ENCODE data around the gene ANKRD12.
"Not testable (repeated sequence)": the region's sequence is repeated elsewhere in the genome, so short reads cannot be mapped to it uniquely, and the experiment has no call there.

The ANKRD12 gene

GRCh38 chr18:9234528-9234927, 97.9 kb downstream of the ANKRD12 start:
- DNase-seq, result no peak

DNA sequence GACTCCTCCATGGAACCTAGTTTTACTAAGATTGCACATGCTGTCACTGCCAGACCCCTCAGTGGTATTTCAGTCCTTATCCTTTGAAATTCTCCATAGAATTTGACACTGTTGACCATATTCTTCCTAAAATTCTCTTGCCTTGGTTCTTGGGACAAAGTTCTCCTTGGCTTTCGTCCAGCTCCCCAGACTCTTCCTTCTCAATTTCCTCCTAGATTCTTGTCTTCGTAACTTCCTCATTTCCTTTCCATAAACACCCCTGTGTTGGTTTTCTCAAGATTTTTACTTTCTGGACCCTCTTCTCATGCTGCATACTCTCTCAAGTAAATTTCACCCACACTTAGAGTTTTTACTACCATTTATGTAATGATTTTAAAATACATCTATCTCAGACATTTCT, 101.4 kb downstream of the ANKRD12 start:
- DNase-seq, result no peak

DNA sequence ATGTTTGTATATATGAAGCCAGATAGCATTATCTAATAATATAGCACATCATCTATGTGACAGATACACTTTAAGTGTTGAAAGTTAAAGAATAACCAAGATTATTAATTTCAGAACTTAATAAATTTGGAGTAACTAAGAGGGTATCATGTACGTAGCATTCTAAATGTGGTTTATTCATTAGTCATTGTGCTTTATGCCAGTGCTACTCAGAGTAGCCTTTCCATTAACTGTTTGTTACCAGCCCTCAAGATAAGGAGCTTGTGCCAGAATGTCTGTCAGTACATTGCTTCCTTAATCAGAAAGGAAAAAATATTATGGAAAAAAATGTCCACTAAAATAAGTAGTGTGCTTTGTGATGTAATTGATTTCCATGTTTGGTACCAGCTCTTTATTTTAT, 103.1 kb downstream of the ANKRD12 start:
- no peak for DNase-seq

DNA sequence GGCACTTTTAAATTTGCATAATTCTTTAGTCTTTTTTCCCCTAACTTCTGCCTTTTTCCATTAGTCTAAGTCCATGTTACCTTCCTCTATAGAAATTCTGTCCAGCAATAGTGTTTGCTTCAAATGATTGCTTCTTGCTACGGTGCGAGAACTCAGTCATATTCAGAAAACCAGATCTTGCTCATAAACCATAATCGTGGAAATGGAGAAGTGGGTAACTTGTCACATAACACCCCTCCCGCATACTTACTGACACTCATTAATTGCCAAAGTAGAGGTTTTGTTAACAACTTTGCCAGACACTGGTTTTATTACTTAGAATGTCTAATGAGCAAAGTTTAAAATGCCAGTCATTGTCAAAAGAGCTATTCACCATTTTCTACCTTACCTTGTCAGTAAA, 103.7 kb downstream of the ANKRD12 start:
- no peak for DNase-seq

DNA sequence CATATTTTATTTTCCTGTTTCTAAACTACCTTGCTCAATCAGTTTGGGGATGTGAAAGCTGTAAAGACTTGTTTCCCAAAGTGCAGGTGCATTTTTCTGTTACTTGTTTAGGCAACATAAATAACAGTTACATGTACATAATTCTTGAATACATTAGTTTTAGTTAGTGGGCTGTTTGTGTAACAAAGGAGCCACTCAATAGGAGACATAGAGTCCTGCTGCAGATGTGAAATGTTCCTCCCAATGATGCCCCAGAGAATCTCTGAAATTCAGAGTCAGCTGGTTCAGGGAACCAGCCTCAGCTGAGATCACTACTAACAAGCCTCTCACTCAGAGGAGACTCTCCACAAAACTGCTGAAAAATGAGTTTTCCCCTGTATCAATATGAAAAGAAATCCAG, 106.4 kb downstream of the ANKRD12 start:
- DNase-seq, result no peak

DNA sequence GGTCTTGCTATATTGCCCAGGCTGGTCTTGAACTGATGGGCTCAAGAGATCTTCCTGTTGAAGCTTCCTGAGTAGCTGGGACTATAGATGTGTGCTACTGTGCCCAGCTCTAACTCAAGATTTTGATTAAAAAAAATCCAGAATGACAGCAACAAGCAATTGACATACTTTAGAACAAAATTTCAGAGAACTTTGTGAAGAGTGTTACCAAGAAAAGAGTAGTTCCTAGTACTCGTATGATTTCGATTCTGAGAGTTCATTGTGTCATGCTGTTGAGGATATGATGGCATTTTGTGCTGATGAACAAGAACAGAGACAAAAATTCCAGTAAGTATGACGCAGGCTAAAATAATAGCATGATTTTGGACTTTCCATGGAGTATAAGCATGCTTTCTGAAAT, 107.8 kb downstream of the ANKRD12 start:
- no peak for DNase-seq

DNA sequence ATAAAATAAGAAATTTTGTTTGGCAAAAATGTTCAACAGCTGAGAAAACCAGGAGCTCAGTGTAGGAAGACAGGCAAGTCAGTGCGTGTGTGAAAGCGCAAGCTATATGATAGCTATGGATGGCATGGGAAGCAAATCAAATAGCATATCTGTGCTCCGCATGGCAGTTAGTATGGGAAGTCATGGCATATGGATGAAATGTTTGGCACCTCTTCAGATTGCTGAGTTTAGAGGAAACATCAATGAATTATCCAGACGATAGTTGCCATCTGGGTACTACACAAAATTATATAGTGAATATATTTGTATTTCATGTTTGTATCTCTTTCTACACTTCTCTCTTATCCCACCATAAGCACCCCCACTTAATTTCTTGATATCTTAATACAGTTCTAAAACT, 112.1 kb downstream of the ANKRD12 start:
- no peak for DNase-seq

DNA sequence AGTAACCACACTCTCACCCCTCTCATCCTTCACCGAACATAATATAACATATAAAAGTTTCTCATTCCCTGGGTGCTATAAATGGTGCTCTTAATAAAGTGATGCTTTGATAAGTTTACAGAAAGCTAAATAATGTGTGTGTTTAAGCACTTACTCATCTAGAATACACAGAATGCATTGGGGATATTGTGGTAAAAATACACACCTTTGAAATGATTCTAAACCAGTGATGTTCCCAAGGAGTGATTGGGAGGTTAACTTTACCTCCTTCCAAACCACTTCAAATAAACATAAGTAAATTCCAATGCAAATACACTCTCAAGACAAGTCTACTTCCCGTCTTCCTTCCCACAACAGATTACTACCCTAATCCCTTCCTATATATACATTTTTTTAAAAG, 112.7 kb downstream of the ANKRD12 start:
- DNase-seq, result no peak

DNA sequence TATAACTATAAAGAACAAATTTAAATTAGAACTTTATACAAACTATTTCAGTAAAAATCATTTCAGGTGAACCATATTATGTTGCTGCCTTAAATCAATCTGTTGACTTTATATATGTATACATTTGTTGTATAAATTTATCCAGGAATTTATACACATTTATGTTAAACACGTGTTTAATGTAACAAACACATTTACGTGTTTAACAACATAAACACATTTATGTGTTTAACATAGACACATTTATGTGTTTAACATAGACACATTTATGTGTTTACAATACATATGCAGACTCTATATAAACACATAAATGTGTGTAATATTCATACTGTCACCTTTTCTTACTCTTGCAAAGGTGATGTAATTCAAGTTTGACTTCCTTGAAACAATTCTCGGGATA, 122.6 kb downstream of the ANKRD12 start:
- DNase-seq, result no peak

DNA sequence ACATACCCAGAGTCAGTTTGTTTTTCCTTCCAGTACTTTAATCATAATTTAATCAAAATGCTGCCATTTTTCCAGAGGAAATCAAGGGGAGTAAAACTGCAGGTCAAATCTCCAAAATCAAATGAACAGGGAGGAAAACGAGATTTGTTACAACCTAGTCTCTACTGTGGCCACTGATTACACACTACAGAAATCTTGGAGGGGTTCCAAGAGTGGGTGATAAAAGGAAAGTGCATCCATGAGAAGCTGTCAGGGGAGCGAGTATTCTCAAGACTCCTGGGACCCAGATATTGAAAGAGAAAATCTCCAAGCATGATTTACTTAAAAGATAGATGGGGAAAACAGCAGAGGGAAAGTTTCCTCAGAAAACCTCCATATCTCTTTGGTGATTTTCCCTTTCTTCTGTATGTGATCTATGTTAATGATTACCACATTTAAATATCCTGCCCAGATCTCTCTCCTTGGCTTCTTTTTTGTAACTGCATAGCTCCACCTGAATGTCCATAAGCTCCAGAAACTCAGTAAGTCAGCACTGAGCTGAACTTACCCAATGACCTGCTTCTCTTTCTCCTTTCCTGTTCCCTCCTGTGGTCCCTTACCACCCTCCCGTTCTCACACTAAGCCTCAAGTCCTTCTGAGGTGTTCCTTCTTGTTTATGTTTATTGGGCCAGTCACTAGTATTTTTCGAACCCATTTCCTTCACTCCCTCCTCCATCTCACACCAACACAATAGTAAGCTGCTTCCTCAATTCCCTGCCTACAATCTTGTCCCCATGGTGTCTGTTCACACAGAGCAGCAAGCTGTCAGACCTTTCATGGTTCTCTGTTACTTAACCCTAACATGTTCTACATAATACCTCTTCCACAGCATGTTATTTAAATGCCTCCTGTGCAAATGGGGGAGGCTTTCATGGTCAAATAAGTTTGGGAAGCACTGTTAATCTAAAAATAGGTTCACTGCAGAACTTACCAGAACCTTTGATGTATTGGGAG, 124.1 kb downstream of the ANKRD12 start:
- DNase-seq, result no peak

DNA sequence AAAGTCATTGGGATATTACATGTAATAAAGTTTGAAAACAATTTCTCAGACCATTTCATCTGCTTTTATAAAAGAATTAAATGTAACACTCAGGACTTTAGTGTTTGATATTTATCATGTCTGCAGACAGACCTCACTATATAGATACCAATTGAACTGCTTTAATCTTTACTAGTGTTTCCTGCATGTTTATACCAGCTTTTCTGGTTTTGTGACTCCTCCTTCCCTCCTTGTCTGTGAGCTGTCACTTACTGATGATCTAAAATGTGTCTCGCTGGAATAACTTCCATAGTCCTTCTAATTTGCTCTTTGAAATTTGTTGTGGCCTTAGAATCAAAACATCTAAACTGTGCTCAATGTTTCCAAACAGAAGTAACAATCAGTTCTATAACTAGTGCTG, 126.7 kb downstream of the ANKRD12 start:
- no peak for DNase-seq

DNA sequence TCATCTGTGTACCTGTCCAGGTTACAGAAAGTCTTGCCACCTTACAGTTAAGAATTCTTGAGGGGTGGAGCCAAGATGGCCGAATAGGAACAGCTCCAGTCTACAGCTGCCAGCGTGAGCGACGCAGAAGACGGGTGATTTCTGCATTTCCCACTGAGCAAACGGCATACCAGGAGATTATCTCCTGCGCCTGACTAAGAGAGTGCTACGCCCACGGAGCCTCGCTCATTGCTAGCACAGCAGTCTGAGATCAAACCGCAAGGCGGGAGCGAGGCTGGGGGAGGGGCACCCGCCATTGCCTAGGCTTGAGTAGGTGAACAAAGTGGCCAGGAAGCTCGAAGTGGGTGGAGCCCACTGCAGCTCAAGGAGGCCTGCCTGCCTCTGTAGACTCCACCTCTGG, 128.2 kb downstream of the ANKRD12 start:
- DNase-seq, result not testable (repeated sequence)

GRCh38 chr18:9273221-9273620, 136.6 kb downstream of the ANKRD12 start:
- no peak for DNase-seq

DNA sequence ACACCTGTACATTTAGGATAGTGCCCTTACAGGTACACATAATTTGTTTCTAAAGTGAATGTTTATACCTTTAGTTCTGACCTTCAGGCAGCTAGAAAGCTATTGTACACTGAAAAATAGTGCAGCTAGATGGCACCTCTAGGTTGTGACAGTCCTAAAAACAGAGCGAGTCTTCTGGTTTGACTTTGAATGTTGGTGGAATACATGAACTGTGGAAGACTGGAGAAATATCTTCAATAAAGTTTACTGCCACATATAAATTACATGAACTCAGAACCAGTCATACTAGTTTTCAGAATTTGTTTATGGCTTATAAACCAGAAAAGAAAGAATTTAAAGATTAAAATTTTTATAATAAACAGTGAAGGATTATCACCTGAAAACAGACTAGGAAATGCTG, 139.3 kb downstream of the ANKRD12 start:
- DNase-seq, result no peak

DNA sequence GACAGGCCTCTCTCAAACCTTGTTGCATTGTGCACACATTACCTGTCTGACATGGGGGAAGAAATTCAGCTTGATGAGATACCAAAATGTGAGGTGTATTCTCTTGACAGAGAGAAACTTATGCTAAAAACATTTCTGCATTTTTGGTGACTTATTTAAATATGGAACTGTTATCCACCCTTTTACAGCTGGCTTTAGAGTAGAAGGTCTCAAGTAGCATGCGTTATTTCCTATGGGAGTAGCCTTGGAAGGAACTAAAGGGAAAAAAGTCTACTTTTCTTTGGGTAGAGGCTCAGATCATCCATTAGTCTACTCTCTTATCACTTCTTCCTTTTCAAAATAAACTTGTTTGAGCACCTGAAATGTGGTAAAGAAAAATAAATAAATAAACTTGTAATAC, 141.4 kb downstream of the ANKRD12 start:
- DNase-seq, result no peak

GRCh38 chr18:9280849-9281248, 144.3 kb downstream of the ANKRD12 start:
- no peak for DNase-seq

GRCh38 chr18:9281780-9282179, 145.2 kb downstream of the ANKRD12 start:
- DNase-seq, result no peak

- DNase-seq, result no peak
Observed at GRCh38 chr18:9283791-9284190, 147.2 kb downstream of the ANKRD12 start.

DNA sequence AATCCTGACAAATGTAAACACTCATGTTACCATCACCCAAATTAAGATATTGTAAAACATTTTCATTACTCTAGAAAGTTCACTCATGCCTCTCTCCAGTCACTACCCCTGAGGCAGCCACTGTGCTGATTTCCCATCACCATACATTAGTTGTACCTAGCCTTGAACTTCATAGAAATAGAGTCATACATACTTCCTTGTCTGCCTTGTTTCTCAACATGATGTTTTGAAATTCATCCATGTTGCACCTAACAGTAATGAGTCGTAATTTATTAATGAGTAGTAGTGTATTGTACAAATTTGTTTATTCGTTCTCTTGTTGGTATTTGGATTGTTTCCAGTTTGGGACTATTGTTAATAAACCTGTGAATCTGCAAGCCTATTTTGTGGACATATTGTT, 149.0 kb downstream of the ANKRD12 start:
- DNase-seq, result no peak

DNA sequence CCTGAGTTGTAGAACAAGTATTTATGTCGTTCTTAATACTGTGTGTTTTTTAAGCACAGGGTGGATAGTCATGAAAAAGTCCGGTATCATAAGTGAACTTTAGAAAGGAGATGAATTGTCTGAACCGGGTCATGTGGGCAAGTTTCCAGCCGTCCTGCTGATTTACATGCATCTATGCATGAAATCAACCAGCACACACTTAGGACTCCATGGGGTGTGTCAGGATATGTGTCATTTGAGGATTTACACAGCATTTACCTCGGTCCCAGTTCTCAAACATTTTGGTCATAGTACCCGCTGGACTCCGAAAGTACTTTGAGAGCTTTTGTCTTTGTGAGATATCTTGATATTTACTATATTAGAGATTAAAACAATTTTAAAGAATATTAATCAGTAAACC, 150.5 kb downstream of the ANKRD12 start:
- no peak for DNase-seq

DNA sequence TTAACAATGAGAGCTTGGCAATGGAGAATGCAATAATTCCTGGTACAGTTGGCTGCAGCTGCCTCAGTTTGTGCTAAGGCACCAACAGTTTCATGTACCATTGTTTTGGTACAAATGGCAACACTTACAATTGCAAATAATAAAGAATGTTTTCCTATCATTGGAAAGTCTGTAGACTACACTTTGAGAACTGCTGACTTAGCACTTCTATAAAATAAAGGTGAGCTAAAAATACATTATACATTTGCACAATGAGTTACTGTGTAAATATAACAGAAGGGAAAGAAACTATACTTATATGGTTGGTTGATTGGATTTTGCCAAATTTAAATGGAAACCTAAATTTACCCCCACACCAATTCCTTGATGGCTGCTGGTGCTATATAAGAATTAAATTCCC, 153.1 kb downstream of the ANKRD12 start:
- no peak for DNase-seq

- DNase-seq, result no peak
Observed at GRCh38 chr18:9290156-9290555, 153.6 kb downstream of the ANKRD12 start.

DNA sequence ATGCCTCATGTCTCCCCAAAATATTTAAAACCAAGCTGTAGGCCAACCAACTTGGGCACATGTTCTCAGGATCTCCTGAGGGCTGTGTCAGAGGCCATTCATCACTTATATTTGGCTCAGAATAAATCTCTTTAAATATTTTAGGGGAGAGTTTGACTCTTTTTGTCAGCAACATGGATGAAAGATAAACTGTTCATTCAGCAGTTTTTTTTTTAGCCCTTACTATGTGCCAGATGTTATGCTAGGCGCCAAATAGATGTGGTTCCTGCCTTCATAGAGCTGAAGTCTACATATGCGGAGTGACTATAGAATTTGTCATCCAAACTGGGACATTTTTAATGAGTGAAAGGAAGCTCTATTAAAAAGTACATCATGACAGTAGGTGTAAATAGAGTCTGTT, 155.5 kb downstream of the ANKRD12 start:
- no peak for DNase-seq

GRCh38 chr18:9293948-9294347, 157.4 kb downstream of the ANKRD12 start:
- no peak for DNase-seq

All from eye (tissue), 1 donor.